Measurements from ENCODE around the gene CD300A. TPM values are rescaled to one million over a fixed set of nuclear protein-coding genes. Genes with fewer than 3 reads are reported as not detected.
"Not testable (repeated sequence)": the region's sequence is repeated elsewhere in the genome, so short reads cannot be mapped to it uniquely, and the experiment has no call there.

CD300A gene
- total RNA-seq, 1 donor from 2014 or later: not detected

DNA sequence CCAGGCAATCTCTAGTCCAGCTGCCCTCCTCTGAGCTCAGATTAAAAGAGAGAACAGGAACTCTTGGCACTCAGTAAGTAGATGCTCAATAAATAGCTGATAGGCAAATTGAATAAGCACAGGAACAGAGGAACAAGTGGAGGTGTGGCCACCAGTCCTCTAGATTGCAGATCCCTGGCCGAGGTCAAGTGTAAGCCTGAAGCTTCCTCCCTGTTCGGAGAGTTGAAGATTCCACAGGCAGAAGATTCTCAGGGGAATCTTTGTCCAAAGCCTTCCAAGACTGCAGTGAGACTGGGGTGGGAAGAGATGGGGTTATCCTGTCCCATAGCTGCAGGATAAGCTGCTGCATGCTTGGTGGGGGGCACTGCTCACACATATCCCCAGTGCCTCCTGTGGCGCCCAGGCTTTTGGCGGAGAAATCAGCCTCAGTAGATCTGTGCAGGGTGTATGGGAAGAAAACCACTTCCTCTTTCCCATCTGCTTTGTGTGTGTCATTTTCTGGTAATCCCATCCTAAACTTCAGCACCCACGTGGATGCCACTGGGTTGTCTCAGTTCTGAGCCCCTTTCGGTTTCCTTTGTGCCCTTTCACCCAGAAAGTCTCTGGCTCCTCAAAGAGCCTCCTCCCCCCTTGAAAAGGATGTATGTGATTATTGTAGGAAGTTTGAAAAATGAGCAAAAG lies 12.1 kb downstream of the CD300A start:
- DNase-seq (ENCODE audit: low read depth, low spot score): no peak

GRCh38 chr17:74480290-74480689 lies 13.9 kb downstream of the CD300A start:
- DNase-seq (ENCODE audit: low read depth, low spot score): no peak

DNA sequence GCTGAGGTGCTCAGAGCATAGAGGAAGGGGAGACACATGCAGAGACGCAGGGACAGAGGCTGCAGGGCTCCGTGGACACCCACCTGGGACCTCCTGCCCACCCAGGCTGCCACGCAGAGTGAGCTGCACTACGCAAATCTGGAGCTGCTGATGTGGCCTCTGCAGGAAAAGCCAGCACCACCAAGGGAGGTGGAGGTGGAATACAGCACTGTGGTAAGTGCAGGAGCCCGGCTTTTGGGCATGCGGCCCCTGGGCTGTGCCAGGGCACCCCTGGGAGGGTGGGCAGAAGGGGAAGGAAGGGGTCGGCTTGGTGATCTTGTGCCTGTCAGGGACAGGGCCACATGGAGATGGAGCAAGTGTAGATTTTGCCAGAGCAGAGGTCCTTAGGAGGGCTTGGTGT lies 15.2 kb downstream of the CD300A start:
- no peak for DNase-seq (ENCODE audit: low read depth, low spot score)

DNA sequence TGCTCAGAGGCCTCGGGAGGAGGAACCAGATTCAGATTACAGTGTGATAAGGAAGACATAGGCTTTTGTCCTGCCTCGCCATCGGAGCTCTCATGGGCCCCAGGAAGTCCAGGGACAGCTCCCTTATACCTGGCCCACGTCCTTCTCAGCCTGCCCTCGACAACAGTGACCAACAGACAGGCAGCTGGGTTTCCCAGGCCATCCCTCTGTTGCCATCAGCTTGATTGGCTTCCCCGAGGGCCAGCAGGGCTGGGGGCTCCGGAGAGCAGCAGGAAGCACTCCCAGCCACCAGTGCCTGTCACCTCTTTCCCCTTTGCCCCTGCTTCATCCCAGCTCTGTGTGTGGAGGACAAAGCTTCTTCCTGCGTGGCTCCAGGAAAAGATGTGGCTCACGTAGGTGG lies 17.6 kb downstream of the CD300A start:
- no peak for DNase-seq (ENCODE audit: low read depth, low spot score)

GRCh38 chr17:74485022-74485743 lies 18.7 kb downstream of the CD300A start:
- no peak for DNase-seq (ENCODE audit: low read depth, low spot score)

GRCh38 chr17:74485841-74486240 lies 19.4 kb downstream of the CD300A start:
- DNase-seq (ENCODE audit: low read depth, low spot score): no peak

GRCh38 chr17:74488276-74488675 lies 21.8 kb downstream of the CD300A start:
- not testable (repeated sequence) for DNase-seq (ENCODE audit: low read depth, low spot score)

DNA sequence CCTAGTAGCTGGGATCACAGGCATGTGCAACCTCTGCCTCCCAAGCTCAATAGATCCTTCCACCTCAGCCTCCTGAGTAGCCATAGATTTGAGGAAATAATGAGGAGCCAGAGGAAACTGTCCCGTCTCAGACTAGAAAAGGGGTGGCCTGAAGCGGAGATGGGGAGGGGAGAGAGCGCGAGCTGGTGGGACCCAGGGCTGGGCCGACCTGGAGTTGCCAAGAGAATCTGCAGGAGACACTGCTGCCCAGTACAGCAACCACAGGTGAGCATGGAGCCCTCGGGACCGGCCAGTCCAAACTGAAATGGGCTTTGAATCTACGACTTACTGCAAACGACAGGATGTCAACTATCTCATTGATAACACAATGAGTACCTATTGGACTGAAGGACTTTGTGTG lies 24.3 kb downstream of the CD300A start:
- no peak for DNase-seq (ENCODE audit: low read depth, low spot score)

DNA sequence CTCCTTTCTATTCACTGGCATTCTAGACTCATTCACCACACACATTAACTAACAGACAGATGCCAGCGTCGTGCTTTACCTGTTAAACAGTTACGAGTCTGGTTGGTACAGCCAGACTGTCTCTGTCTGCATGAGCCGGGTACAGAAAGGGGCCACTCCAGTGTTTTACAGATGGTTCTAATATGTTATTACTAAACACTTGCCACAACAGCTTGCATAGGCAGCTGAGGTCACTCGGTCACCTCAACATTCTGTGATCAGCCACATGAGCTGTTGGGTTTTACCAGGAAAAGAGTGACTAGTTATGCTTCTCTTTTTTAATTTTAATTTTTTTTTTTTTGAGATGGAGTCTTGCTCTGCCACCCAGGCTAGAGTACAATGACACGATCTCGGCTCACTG lies 25.2 kb downstream of the CD300A start:
- no peak for DNase-seq (ENCODE audit: low read depth, low spot score)

DNA sequence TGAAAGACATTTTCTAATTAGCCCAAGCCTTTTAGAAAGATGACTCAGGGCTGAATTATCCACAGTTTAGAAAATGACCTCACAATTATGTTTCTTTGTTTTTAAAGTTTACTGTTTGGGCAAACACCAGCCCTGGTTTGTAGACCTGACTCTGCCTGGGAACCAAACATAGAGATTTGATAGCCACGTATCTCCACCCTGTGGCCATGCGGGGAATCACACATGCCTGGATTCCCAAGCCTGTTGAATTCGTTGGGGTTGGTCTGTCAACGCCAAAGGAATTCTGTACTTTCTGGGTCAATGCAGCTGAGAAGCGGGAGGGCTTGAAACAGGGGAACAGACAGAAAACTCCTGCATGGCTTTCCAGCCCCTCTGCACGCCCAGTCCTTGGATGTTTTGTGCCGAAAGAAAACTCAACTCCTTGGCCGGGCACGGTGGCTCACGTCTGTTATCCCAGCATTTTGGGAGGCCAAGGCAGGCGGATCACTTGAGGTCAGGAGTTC lies 26.9 kb downstream of the CD300A start:
- DNase-seq (ENCODE audit: low read depth, low spot score): no peak

- no peak for DNase-seq (ENCODE audit: low read depth, low spot score)
Observed at GRCh38 chr17:74497471-74497870, 31.0 kb downstream of the CD300A start.

DNA sequence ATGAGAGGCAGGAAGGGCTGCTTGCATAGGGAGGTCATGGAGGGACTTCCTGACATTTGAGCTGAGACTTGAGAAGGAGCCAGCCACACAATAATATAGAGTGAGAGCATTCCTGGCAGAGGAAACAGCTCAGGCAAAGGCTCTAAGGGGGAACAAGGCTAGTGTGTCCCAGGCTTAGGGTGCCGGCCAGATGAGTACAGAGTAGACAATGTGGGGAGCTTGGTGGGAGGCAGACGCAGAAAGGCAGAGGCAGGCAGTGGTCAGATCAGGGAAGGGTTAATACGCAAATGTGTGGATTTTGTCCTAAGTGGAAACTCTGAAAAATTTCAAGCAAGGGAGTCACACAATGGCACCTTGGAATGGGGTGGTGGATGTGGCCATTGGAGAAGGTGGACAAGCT lies 33.6 kb downstream of the CD300A start:
- no peak for DNase-seq (ENCODE audit: low read depth, low spot score)

GRCh38 chr17:74502861-74503260 lies 36.4 kb downstream of the CD300A start:
- no peak for DNase-seq (ENCODE audit: low read depth, low spot score)

- DNase-seq (ENCODE audit: low read depth, low spot score): not testable (repeated sequence)
Observed at GRCh38 chr17:74503949-74504348, 37.5 kb downstream of the CD300A start.

GRCh38 chr17:74508156-74508555 lies 41.7 kb downstream of the CD300A start:
- DNase-seq (ENCODE audit: low read depth, low spot score): no peak

GRCh38 chr17:74512036-74512435 lies 45.6 kb downstream of the CD300A start:
- no peak for DNase-seq (ENCODE audit: low read depth, low spot score)

- DNase-seq (ENCODE audit: low read depth, low spot score): no peak
Observed at GRCh38 chr17:74512624-74513091, 46.2 kb downstream of the CD300A start.

- no peak for DNase-seq (ENCODE audit: low read depth, low spot score)
Observed at GRCh38 chr17:74513987-74514631, 47.7 kb downstream of the CD300A start.

DNA sequence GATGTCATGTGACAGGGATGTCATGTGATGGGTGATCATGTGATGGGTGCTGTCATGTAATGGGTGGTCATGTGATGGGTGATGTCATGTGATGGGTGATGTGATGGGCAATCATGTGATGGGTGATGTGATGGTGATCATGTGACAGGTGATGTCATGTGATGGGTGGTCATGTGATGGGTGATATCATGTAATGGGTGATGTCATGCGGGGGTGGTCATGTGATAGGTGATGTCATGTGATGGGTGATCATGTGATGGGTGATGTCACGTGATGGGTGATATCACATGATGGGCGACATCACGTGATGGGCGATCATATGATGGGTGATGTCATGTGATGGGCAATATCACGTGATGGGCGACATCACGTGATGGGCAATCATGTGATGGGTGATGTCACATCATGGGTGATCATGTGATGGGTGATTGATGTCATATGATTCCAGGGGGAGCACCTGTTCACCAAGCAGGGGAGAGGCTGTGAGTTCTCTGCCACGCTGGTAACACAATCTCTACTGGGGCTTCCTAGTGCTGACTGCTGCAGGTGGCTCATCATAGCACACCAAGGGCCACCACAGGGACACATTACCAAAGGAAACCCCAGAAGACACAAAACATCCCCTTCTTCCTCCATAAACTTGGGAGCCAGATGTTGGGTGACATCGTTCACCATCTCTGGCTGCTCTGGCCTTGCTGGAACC lies 48.3 kb downstream of the CD300A start:
- DNase-seq (ENCODE audit: low read depth, low spot score): no peak

GRCh38 chr17:74515941-74516340 lies 49.5 kb downstream of the CD300A start:
- DNase-seq (ENCODE audit: low read depth, low spot score): no peak

DNA sequence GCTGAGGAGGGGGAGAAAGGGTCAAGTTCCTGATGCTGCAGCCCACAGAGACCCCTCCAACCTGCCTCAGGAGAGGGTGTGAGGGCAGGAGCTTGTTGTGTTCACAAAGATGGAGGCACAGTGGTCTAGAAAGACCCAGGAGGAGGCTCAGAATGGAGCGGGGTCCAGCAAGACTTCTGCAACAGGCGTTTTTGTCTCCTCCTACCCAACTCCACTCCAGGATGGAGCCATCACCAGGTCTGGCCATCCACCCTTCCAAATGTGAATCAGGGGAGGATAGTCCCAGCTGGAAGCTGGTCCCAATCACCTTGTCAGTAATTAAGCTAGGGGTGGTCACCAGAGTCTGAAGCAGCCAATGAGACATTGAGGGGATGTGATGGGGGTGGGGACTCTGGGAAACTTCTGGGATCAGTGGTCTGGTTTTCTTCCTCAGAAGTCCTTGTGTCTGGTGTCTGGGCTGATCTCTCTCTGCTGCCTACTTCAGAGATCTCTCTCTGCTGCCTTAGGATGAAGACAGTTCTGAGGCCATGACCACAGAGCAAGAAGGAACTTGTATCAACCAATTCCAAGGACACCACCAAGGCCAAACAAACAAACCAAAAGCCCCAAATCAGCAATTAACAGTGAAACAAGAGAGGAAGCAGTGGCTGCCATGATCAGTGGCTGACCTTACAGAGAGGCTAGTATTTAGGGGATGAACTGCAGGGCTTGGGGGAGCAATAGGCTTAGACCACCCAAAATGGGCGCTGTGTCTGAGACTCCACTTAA lies 50.3 kb downstream of the CD300A start:
- DNase-seq (ENCODE audit: low read depth, low spot score): no peak
